ENCODE results near the gene MTERF4.

DNA sequence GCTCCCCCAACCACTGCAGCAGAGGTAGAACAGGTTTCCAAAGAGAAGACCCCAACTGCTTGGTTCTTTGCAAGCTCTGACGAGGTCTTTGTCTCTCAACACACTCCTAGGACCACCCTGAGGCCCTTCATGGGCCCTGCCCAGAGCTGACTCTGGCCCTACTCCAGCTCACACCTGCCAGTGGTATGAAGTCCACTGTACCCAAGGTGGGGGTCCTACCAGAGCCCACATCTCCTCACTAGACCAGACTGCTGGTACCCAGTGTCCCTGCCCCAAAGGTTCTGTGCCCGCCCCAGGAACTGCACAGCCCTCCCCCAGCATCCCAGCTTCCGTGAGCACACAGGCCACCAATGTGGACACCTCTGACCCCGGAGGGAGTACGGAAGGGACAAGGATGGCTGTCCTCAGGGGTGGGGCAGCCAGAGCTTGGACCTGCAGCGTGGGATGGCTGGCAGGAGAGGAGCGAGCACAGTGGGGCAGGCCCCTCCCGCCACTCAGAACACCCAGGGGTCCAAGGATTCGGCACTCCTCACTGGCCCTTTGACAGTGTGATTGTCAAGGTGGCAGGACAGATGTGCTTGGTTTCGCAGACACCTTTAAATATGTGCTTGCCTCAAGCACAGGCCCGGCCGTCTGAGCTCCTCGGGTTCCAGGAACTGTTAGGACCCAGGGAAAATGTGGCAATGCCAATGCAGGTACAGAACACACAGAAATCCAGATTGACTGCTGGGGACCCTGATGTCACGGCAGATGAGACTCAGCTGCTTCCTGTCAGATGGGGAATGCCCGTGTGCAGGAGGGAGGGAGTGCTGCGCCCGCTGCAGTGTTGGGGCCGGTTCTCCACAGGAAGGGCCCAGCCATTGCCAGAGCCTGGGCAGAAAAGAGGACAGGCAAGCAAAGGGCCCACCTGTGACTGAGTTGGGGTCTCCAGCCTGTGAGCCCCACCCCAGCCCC, 51.2 kb downstream of the MTERF4 start:
- TF ChIP-seq POLR2A (IDR thresholded peaks at IDR 0.05) = no peak
- TF ChIP-seq, protein P1, sequence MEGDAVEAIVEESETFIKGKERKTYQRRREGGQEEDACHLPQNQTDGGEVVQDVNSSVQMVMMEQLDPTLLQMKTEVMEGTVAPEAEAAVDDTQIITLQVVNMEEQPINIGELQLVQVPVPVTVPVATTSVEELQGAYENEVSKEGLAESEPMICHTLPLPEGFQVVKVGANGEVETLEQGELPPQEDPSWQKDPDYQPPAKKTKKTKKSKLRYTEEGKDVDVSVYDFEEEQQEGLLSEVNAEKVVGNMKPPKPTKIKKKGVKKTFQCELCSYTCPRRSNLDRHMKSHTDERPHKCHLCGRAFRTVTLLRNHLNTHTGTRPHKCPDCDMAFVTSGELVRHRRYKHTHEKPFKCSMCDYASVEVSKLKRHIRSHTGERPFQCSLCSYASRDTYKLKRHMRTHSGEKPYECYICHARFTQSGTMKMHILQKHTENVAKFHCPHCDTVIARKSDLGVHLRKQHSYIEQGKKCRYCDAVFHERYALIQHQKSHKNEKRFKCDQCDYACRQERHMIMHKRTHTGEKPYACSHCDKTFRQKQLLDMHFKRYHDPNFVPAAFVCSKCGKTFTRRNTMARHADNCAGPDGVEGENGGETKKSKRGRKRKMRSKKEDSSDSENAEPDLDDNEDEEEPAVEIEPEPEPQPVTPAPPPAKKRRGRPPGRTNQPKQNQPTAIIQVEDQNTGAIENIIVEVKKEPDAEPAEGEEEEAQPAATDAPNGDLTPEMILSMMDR (IDR thresholded peaks at IDR 0.05) = no peak
